H9 (cell line): ENCODE measurements around the gene GLI2. TPM values are rescaled to one million over a fixed set of nuclear protein-coding genes. Genes with fewer than 3 reads are reported as not detected.

Experiments
- DNase-seq: peaks from one replicate; pipeline ENCODE4 v3.0.0-alpha.2; 2017
- H2AFZ ChIP-seq: one replicate; pipeline ENCODE4 v1.6.1; 2013; ENCODE audit warnings: mild to moderate bottlenecking, low read length, control low read depth, moderate library complexity
- H2AK5ac ChIP-seq: 2 replicates; pipeline ENCODE4 v1.6.1; 2013; ENCODE audit warnings: low read length, control low read depth, mixed read lengths; ENCODE audit not compliant: insufficient read length
- H2BK120ac ChIP-seq: one replicate; pipeline ENCODE4 v1.6.1; 2013; ENCODE audit warnings: low read depth, mild to moderate bottlenecking, low read length, control low read depth, inconsistent platforms; ENCODE audit not compliant: poor library complexity, severe bottlenecking
- H2BK12ac ChIP-seq: 2 replicates; pipeline ENCODE4 v1.6.1; 2013; ENCODE audit warnings: low read length, control low read depth, mixed read lengths, low read depth; ENCODE audit not compliant: insufficient read length
- H2BK15ac ChIP-seq: 2 replicates; pipeline ENCODE4 v1.6.1; 2013; ENCODE audit warnings: low read depth, low read length, control low read depth
- H2BK20ac ChIP-seq: one replicate; pipeline ENCODE4 v1.6.1; 2013; ENCODE audit warnings: low read depth, mild to moderate bottlenecking, low read length, control low read depth, inconsistent platforms; ENCODE audit not compliant: poor library complexity, severe bottlenecking
- H2BK5ac ChIP-seq: 2 replicates; pipeline ENCODE4 v1.6.1; 2013; ENCODE audit warnings: low read length, control low read depth, mixed read lengths; ENCODE audit not compliant: insufficient read length
- H3K14ac ChIP-seq: 2 replicates; pipeline ENCODE4 v1.6.1; 2013; ENCODE audit warnings: low read length, control low read depth; ENCODE audit not compliant: insufficient read depth
- H3K18ac ChIP-seq: 2 replicates; pipeline ENCODE4 v1.6.1; 2013; ENCODE audit warnings: low read depth, mild to moderate bottlenecking, mixed read lengths, low read length, control low read depth; ENCODE audit not compliant: insufficient read length
- H3K23ac ChIP-seq: 2 replicates; pipeline ENCODE4 v1.6.1; 2013; ENCODE audit warnings: low read length, control low read depth, mixed read lengths, low read depth; ENCODE audit not compliant: insufficient read length
- H3K23me2 ChIP-seq: 2 replicates; pipeline ENCODE4 v1.6.1; 2013; ENCODE audit warnings: low read depth, mild to moderate bottlenecking, mixed read lengths, low read length, control low read depth; ENCODE audit not compliant: insufficient read length, poor library complexity, severe bottlenecking
- H3K27ac ChIP-seq: 2 replicates; pipeline ENCODE4 v1.5.1; 2013; ENCODE audit warnings: low read length, control low read depth, mixed read lengths, low read depth; ENCODE audit not compliant: insufficient read length
- H3K27me3 ChIP-seq: 2 replicates; pipeline ENCODE4 v1.6.1; 2013; ENCODE audit warnings: low read length, control low read depth, inconsistent platforms; ENCODE audit not compliant: insufficient read depth
- H3K4ac ChIP-seq: 2 replicates; pipeline ENCODE4 v1.6.1; 2013; ENCODE audit warnings: low read depth, mild to moderate bottlenecking, control low read depth, inconsistent platforms, low read length, moderate library complexity
- H3K4me1 ChIP-seq: 2 replicates; pipeline ENCODE4 v1.6.1; 2013; ENCODE audit warnings: low read length, control low read depth, inconsistent platforms; ENCODE audit not compliant: insufficient read depth
- H3K4me2 ChIP-seq: 2 replicates; pipeline ENCODE4 v1.6.1; 2013; ENCODE audit warnings: low read length, control low read depth, mixed read lengths; ENCODE audit not compliant: insufficient read length, insufficient read depth
- H3K56ac ChIP-seq: 2 replicates; pipeline ENCODE4 v1.6.1; 2013; ENCODE audit warnings: low read depth, mild to moderate bottlenecking, mixed read lengths, low read length, control low read depth; ENCODE audit not compliant: insufficient read length
- H3K79me1 ChIP-seq: 2 replicates; pipeline ENCODE4 v1.6.1; 2013; ENCODE audit warnings: low read depth, mild to moderate bottlenecking, moderate library complexity, low read length, control low read depth, inconsistent platforms; ENCODE audit not compliant: insufficient read depth, poor library complexity, severe bottlenecking
- H3K79me2 ChIP-seq: 2 replicates; pipeline ENCODE4 v1.6.1; 2013; ENCODE audit warnings: low read length, control low read depth, inconsistent platforms; ENCODE audit not compliant: insufficient read depth
- H3K9ac ChIP-seq: 2 replicates; pipeline ENCODE4 v1.6.1; 2013; ENCODE audit warnings: low read length, control low read depth, mixed read lengths; ENCODE audit not compliant: insufficient read length; ENCODE audit errors: extremely low read depth
- H3K9me3 ChIP-seq: one replicate; pipeline ENCODE4 v1.6.1; 2013; ENCODE audit warnings: low read depth, low read length, inconsistent platforms; ENCODE audit not compliant: control insufficient read depth
- H3T11ph ChIP-seq: one replicate; pipeline ENCODE4 v1.6.1; 2013; ENCODE audit warnings: mild to moderate bottlenecking, low read length, control low read depth, inconsistent platforms
- H4K20me1 ChIP-seq: one replicate; pipeline ENCODE4 v1.6.1; 2013; ENCODE audit not compliant: control insufficient read depth, insufficient read length, insufficient read depth
- H4K5ac ChIP-seq: 2 replicates; pipeline ENCODE4 v1.6.1; 2013; ENCODE audit warnings: low read depth, mild to moderate bottlenecking, mixed read lengths, low read length, control low read depth; ENCODE audit not compliant: insufficient read length
- H4K8ac ChIP-seq: replicated peaks from 2 replicates; pipeline ENCODE4 v1.6.1; 2013; ENCODE audit warnings: low read length, control low read depth, mixed read lengths, low read depth; ENCODE audit not compliant: insufficient read length
- H4K91ac ChIP-seq: 2 replicates; pipeline ENCODE4 v1.6.1; 2013; ENCODE audit warnings: low read depth, mild to moderate bottlenecking, moderate library complexity, mixed read lengths, low read length, control low read depth; ENCODE audit not compliant: insufficient read length
- H3K27ac Mint-ChIP-seq, 3 experiments: 2 replicates in 2 of 3; 3 replicates in 1 of 3; pipeline ENCODE4 v1.8.0; 2020 to 2021; ENCODE audit warnings: mixed read lengths in 3 of 3, mild to moderate bottlenecking in 1 of 3, moderate library complexity in 1 of 3
- H3K27me3 Mint-ChIP-seq: 2 replicates; pipeline ENCODE4 v1.8.0; 2021; ENCODE audit warnings: low read depth, mild to moderate bottlenecking, moderate library complexity, mixed read lengths
- H3K36me3 Mint-ChIP-seq, 3 experiments: 2 replicates in 2 of 3; 3 replicates in 1 of 3; pipeline ENCODE4 v1.8.0; 2020 to 2021; ENCODE audit warnings: low read depth in 3 of 3, mixed read lengths in 3 of 3; ENCODE audit not compliant: insufficient read depth in 1 of 3
- H3K4me1 Mint-ChIP-seq, 2 experiments: 2 replicates each; pipeline ENCODE4 v1.8.0; 2020; ENCODE audit warnings: mixed read lengths in 2 of 2
- H3K4me3 Mint-ChIP-seq, 2 experiments: 2 replicates in 1 of 2; 3 replicates in 1 of 2; pipeline ENCODE4 v1.8.0; 2020 to 2021; ENCODE audit warnings: mild to moderate bottlenecking in 2 of 2, mixed read lengths in 2 of 2, moderate library complexity in 1 of 2
- H3K9me3 Mint-ChIP-seq, 2 experiments: 2 replicates in 1 of 2; 3 replicates in 1 of 2; pipeline ENCODE4 v1.8.0; 2020; ENCODE audit warnings: mild to moderate bottlenecking in 2 of 2, mixed read lengths in 2 of 2, moderate library complexity in 1 of 2
- CTCF ChIP-seq: fragments of 200-600 bp; sonication (generic); conservative IDR thresholded peaks from 3 replicates; pipeline ENCODE4 v1.8.0; 2021; ENCODE audit warnings: antibody characterized with exemption, mild to moderate bottlenecking
- WGBS: extraction: QIAGEN DNeasy Blood & Tissue Kit; methylation state at CpG from one replicate; pipeline ENCODE4 v1.1.7; 2013; ENCODE audit warnings: missing lambda C conversion rate, low lambda C conversion rate, mixed read lengths; ENCODE audit not compliant: insufficient read length; ENCODE audit errors: extremely low coverage; 5-methylcytosine and 5-hydroxymethylcytosine counted together
- total RNA-seq: library from RNA; stranded (reverse); gene quantifications from 2 replicates; pipeline ENCODE4 v1.2.1, GENCODE V29; 2021

Gene GLI2
- total RNA-seq, 1 experiment from 2014 or later = 56.7 TPM

- Histone ChIP-seq H2BK15ac (no peak overlapping the region), H2BK5ac (no peak overlapping the region), H3K79me2 (peaks cover 42% of the 10 kb centered on the region; the same call in 1 of the 2 replicates), H2AFZ (no peak overlapping the region), H2AK5ac (no peak overlapping the region), H3K4ac (no peak overlapping the region), H3T11ph (no peak overlapping the region), H4K20me1 (no peaks in the 10 kb centered on the region), H2BK12ac (no peak overlapping the region), H3K27ac (no peak overlapping the region), H3K4me2 (no peak overlapping the region), H3K23me2 (no peaks in the 10 kb centered on the region), H2BK20ac (no peak overlapping the region), H3K9ac (no peak overlapping the region), H4K91ac (no peak overlapping the region), H3K14ac (no peak overlapping the region; the same call in 1 of the 2 replicates), H3K27me3 (no peaks in the 10 kb centered on the region), H4K5ac (no peak overlapping the region), H3K9me3 (no peaks in the 10 kb centered on the region), H3K79me1 (peaks cover 5% of the 10 kb centered on the region), H2BK120ac (no peak overlapping the region), H4K8ac (no peak overlapping the region), H3K4me1 (peaks cover 28% of the 10 kb centered on the region), H3K18ac (no peak overlapping the region), H3K56ac (no peak overlapping the region), H3K23ac (no peak overlapping the region)
- Mint-ChIP-seq H3K27me3 (no peaks in the 10 kb centered on the region; the same call in 1 of the 2 replicates), H3K4me1 (peaks cover 79 to 85% of the 10 kb centered on the region in 2 experiments), H3K9me3 (no peaks in the 10 kb centered on the region), H3K4me3 (no peak overlapping the region), H3K27ac (peak overlapping the region in 2 of 3 experiments; percentile 23 to 50; a peak in 2 of 7 replicates), H3K36me3 (no peaks in the 10 kb centered on the region; a peak in 1 of 7 replicates)
- no CpG with 5 or more reads among the region's 15 CpGs for WGBS
- no peak for TF ChIP-seq CTCF
- peak; percentile 19 for DNase-seq
Observed at GRCh38 chr2:120762341-120763061, 26.8 kb downstream of the GLI2 start.
